K562 (cell line): ENCODE results near the gene GOLT1A. TPM values are rescaled to one million over a fixed set of nuclear protein-coding genes. Genes with fewer than 3 reads are reported as not detected.

Experiments used
- ATAC-seq: fragments of 200-7000 bp; cut with Tn5 transposase; 3 replicates; pipeline ENCODE4 v1.9.1; 2020; ENCODE audit warnings: moderate library complexity
- BruUV-seq: library from RNA; stranded (reverse); fragments of 400-500 nt; replicated peaks from 2 replicates; lab custom pipeline; 2021; lab: Mats Ljungman, UMichigan
- CTCF ChIA-PET: fragments of 300-600 bp; formaldehyde crosslinking; extraction: SDS; loops from one replicate; lab custom pipeline; 2021; ENCODE audit warnings: low intra/inter-chr PET ratio; lab: Yijun Ruan, JAX
- POLR2A ChIA-PET: fragments of 300-600, 350-650 bp; sonication (Branson Sonifier 250); formaldehyde crosslinking; extraction: SDS; loops from one replicate; lab custom pipeline; 2021; ENCODE audit warnings: antibody characterized with exemption, inconsistent platforms; lab: Yijun Ruan, JAX
- DNase-seq, 4 experiments: peaks; one replicate each; pipeline versions ENCODE4 v3.0.0 to v3.0.0-alpha.2; 2011 to 2018; ENCODE audit warnings: low spot score in 3 of 4, mixed read lengths in 3 of 4; ENCODE audit errors: extremely low read depth in 1 of 4
- FAIRE-seq: peaks from 2 replicates; lab custom pipeline; 2011; peaks lifted over from hg19 to GRCh38; lab: Jason Lieb, UNC
- H2AFZ ChIP-seq: 2 replicates; pipeline ENCODE4 v1.6.0; 2011; ENCODE audit warnings: low read depth, low read length, control low read depth, inconsistent platforms
- H3K27ac ChIP-seq: fragments of 200-600 bp; 3 replicates; pipeline ENCODE4 v1.8.0; 2011; ENCODE audit warnings: low read depth, mild to moderate bottlenecking, control low read depth, inconsistent platforms, low read length, moderate library complexity, mixed read lengths; ENCODE audit errors: extremely low read depth
- H3K27me3 ChIP-seq, 2 experiments: fragments of 300-600 bp in 1 of 2; 2 replicates in 1 of 2; 3 replicates in 1 of 2; pipeline versions ENCODE4 v1.6.0 to v1.8.0; 2011; ENCODE audit warnings: inconsistent platforms in 2 of 2, low read length in 2 of 2, mild to moderate bottlenecking in 1 of 2, mixed read lengths in 1 of 2, moderate library complexity in 1 of 2; ENCODE audit not compliant: control insufficient read depth in 2 of 2, insufficient read depth in 2 of 2
- H3K36me3 ChIP-seq: fragments of 300-600 bp; 3 replicates; pipeline ENCODE4 v1.8.0; 2011; ENCODE audit warnings: mild to moderate bottlenecking, low read length, inconsistent platforms; ENCODE audit not compliant: control insufficient read depth, insufficient read depth
- H3K4me1 ChIP-seq, 2 experiments: fragments of 200-600 bp in 1 of 2; replicated peaks in 1 of 2; 2 replicates in 1 of 2; 3 replicates in 1 of 2; pipeline versions ENCODE4 v1.5.1 to v1.8.0; 2011; ENCODE audit warnings: inconsistent platforms in 2 of 2, low read length in 2 of 2, mild to moderate bottlenecking in 1 of 2, mixed read lengths in 1 of 2, moderate library complexity in 1 of 2; ENCODE audit not compliant: control insufficient read depth in 2 of 2, insufficient read depth in 2 of 2
- H3K4me2 ChIP-seq: 2 replicates; pipeline ENCODE4 v1.6.1; 2011; ENCODE audit warnings: low read length, control low read depth, inconsistent platforms, mixed read lengths; ENCODE audit not compliant: insufficient read depth
- H3K4me3 ChIP-seq: fragments of 200-600 bp; sonication (generic), shearing (Covaris generic); 2 replicates; pipeline ENCODE4 v1.5.1; 2016; ENCODE audit warnings: control low read depth, inconsistent platforms
- H3K79me2 ChIP-seq: fragments of 200-600 bp; 3 replicates; pipeline ENCODE4 v1.8.0; 2011; ENCODE audit warnings: low read length, inconsistent platforms; ENCODE audit not compliant: control insufficient read depth, insufficient read depth
- H3K9ac ChIP-seq, 2 experiments: 2 replicates each; pipeline versions ENCODE4 v1.6.0 to v1.6.1; 2011; ENCODE audit warnings: low read depth in 2 of 2, low read length in 2 of 2, control low read depth in 1 of 2, inconsistent platforms in 1 of 2, mild to moderate bottlenecking in 1 of 2, mixed read lengths in 1 of 2; ENCODE audit not compliant: insufficient read depth in 1 of 2
- H3K9me1 ChIP-seq: one replicate; pipeline ENCODE4 v1.6.0; 2011; ENCODE audit warnings: inconsistent platforms, mild to moderate bottlenecking, low read length, moderate library complexity; ENCODE audit not compliant: control insufficient read depth, insufficient read depth
- H3K9me3 ChIP-seq: replicated peaks from 2 replicates; pipeline ENCODE4 v1.5.1; 2011; ENCODE audit warnings: low read depth, low read length, inconsistent platforms; ENCODE audit not compliant: control insufficient read depth, insufficient read depth
- H4K20me1 ChIP-seq: replicated peaks from 2 replicates; pipeline ENCODE4 v1.6.1; 2011; ENCODE audit warnings: low read length, inconsistent platforms, mixed read lengths; ENCODE audit not compliant: control insufficient read depth, insufficient read depth
- C11orf30 ChIP-seq: fragments of 450-650 bp; IDR thresholded peaks from 2 replicates; pipeline ENCODE4 v1.6.1; 2016; ENCODE audit warnings: low read depth, mild to moderate bottlenecking
- CHD2 ChIP-seq: IDR thresholded peaks from 2 replicates; pipeline ENCODE4 v1.6.1; 2011; ENCODE audit warnings: low read depth, low read length
- RB1 ChIP-seq: fragments of 450-650 bp; IDR thresholded peaks from 2 replicates; pipeline ENCODE4 v1.6.1; 2017; ENCODE audit warnings: low read depth, mild to moderate bottlenecking
- SMC3 ChIP-seq: conservative IDR thresholded peaks from 2 replicates; pipeline ENCODE4 v1.6.1; 2011; ENCODE audit warnings: low read depth, low read length, improper control_type of control experiment; ENCODE audit not compliant: insufficient read depth
- TOE1 ChIP-seq, 2 experiments: fragments of 450-650 bp in 1 of 2; sonication (generic) in 1 of 2; formaldehyde crosslinking in 1 of 2; IDR thresholded peaks; 2 replicates each; pipeline versions ENCODE4 v1.7.1 to v1.8.0; 2016 to 2022; ENCODE audit warnings: borderline replicate concordance in 2 of 2, mild to moderate bottlenecking in 2 of 2, antibody characterized with exemption in 1 of 2, inconsistent platforms in 1 of 2, low read depth in 1 of 2, missing genetic modification reagents in 1 of 2, moderate library complexity in 1 of 2
- ZNF140 ChIP-seq: fragments of 250-450 bp; sonication (Bioruptor Pico); IDR thresholded peaks from 2 replicates; pipeline ENCODE4 v1.8.0; 2021; ENCODE audit warnings: moderate library complexity, mild to moderate bottlenecking, inconsistent platforms
- WGBS: fragments of 100-300 bp; shearing (Covaris generic); methylation state at CpG from one replicate; pipeline ENCODE4 v1.1.6; 2016; ENCODE audit warnings: low coverage, mixed read lengths; ENCODE audit not compliant: insufficient coverage; ENCODE audit errors: missing lambda C conversion rate; 5-methylcytosine and 5-hydroxymethylcytosine counted together
- in situ Hi-C: fragments of 300-500 bp; cut with MboI; formaldehyde crosslinking; loops from 4 replicates; pipeline ENCODE4 v1.15.0; 2018; ENCODE audit warnings: inconsistent platforms, mixed read lengths
- intact Hi-C: fragments of 100-400 bp; cut with micrococcal nuclease; formaldehyde crosslinking; loops from 2 replicates; pipeline ENCODE4 v1.14.2; 2022
- polyA plus RNA-seq, 8 experiments: library from polyadenylated mRNA; depleted of rRNA in 4 of 8; stranded (reverse) in 5 of 8; unstranded in 3 of 8; fragments of >200 nt; fragmentation: Nextera tagmentation in 2 of 8; fragmentation: Illumina TruSeq in 1 of 8; extraction: Ambion mirVana in 2 of 8; extraction: Trizol in 1 of 8; gene quantifications; 2 replicates each; pipeline versions ENCODE4 v1.2.1 to v1.2.3, GENCODE V29; 2011 to 2014; ENCODE audit warnings: inconsistent platforms in 1 of 8, missing spikeins in 1 of 8
- total RNA-seq, 7 experiments: library from RNA; depleted of rRNA in 6 of 7; stranded (reverse); fragments of >200 nt in 6 of 7; fragmentation: Illumina TruSeq in 2 of 7; extraction: Trizol in 2 of 7; gene quantifications; 2 replicates each; pipeline versions ENCODE4 v1.2.1 to v1.2.3, GENCODE V29; 2011 to 2021; ENCODE audit warnings: low replicate concordance in 1 of 7
- TF ChIP-seq, protein P1 (sequence below): IDR thresholded peaks from 2 replicates; pipeline ENCODE4 v1.6.1; 2011; ENCODE audit warnings: borderline replicate concordance, low read depth, mild to moderate bottlenecking, moderate library complexity, low read length; ENCODE audit not compliant: insufficient read depth, poor library complexity, severe bottlenecking
- TF ChIP-seq, protein P2 (sequence below), 2 experiments: fragments of 450-650 bp; IDR thresholded peaks; 2 replicates each; pipeline ENCODE4 v1.6.1; 2016; ENCODE audit warnings: mild to moderate bottlenecking in 2 of 2, borderline replicate concordance in 1 of 2, low read depth in 1 of 2, moderate library complexity in 1 of 2

GOLT1A gene
- total and polyA plus RNA-seq, 9 of the 15 experiments (the other 6 are each of a cell fraction or from before 2014, with no cell fraction given) = not detected

- intact Hi-C loops = loop anchor here (1.0 kb wide), 1 partner anchor 105 kb away; no protein-coding TSS in a partner anchor
- Histone ChIP-seq H3K4me2 (no peak overlapping the region), H3K9me3 (no peaks in the 10 kb centered on the region), H3K4me3 (no peak overlapping the region), H3K36me3 (no peaks in the 10 kb centered on the region), H3K79me2 (no peaks in the 10 kb centered on the region), H4K20me1 (peaks cover 16% of the 10 kb centered on the region; the same call in 1 of the 2 replicates), H3K27ac (no peak overlapping the region), H2AFZ (no peak overlapping the region), H3K4me1 (peaks cover 0 to 6% of the 10 kb centered on the region in 2 experiments; a peak in 2 of 5 replicates), H3K27me3 (peaks cover 38 to 93% of the 10 kb centered on the region in 2 experiments; a peak in 4 of 5 replicates), H3K9me1 (no peaks in the 10 kb centered on the region), H3K9ac (0 out of 4 replicates have a peak overlapping the region, but pooled peaks of 1 of the 2 experiments have one; percentile 14)
- 3% methylated on average over 7 of the region's 7 CpGs for WGBS
- ChIA-PET CTCF (interaction anchor here (0.8 to 1.8 kb wide), 3 partner anchors 105 to 549 kb away, joined by 4 to 22 read pairs (median 4); no protein-coding TSS in a partner anchor), POLR2A (interaction anchor here (0.5 to 0.8 kb wide), 3 partner anchors 9 to 246 kb away, joined by 3 read pairs; no protein-coding TSS in a partner anchor)
- peak; percentile 66 to 79 (median 74) for DNase-seq
- in situ Hi-C loops = no loop called here
- peak; percentile 92 for FAIRE-seq
- BruUV-seq = no TSS peak
- peak; percentile 92 for ATAC-seq
- TF ChIP-seq C11orf30 (no peak), ZNF140 (CRISPR knock-in tag) (no peak), CHD2 (no peak), RB1 (peak; percentile 50; the same call in 1 of the 2 replicates), TOE1 (IDR thresholded peaks at IDR 0.05; ENCODE audit: borderline replicate concordance) (no peak), TOE1 (CRISPR knock-in tag; IDR thresholded peaks at IDR 0.05; ENCODE audit: borderline replicate concordance, low read depth) (no peak), SMC3 (peak; percentile 64; the same call in 1 of the 2 replicates)
- TF ChIP-seq, protein P1, sequence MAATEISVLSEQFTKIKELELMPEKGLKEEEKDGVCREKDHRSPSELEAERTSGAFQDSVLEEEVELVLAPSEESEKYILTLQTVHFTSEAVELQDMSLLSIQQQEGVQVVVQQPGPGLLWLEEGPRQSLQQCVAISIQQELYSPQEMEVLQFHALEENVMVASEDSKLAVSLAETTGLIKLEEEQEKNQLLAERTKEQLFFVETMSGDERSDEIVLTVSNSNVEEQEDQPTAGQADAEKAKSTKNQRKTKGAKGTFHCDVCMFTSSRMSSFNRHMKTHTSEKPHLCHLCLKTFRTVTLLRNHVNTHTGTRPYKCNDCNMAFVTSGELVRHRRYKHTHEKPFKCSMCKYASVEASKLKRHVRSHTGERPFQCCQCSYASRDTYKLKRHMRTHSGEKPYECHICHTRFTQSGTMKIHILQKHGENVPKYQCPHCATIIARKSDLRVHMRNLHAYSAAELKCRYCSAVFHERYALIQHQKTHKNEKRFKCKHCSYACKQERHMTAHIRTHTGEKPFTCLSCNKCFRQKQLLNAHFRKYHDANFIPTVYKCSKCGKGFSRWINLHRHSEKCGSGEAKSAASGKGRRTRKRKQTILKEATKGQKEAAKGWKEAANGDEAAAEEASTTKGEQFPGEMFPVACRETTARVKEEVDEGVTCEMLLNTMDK = peak; percentile 70
- TF ChIP-seq, protein P2, sequence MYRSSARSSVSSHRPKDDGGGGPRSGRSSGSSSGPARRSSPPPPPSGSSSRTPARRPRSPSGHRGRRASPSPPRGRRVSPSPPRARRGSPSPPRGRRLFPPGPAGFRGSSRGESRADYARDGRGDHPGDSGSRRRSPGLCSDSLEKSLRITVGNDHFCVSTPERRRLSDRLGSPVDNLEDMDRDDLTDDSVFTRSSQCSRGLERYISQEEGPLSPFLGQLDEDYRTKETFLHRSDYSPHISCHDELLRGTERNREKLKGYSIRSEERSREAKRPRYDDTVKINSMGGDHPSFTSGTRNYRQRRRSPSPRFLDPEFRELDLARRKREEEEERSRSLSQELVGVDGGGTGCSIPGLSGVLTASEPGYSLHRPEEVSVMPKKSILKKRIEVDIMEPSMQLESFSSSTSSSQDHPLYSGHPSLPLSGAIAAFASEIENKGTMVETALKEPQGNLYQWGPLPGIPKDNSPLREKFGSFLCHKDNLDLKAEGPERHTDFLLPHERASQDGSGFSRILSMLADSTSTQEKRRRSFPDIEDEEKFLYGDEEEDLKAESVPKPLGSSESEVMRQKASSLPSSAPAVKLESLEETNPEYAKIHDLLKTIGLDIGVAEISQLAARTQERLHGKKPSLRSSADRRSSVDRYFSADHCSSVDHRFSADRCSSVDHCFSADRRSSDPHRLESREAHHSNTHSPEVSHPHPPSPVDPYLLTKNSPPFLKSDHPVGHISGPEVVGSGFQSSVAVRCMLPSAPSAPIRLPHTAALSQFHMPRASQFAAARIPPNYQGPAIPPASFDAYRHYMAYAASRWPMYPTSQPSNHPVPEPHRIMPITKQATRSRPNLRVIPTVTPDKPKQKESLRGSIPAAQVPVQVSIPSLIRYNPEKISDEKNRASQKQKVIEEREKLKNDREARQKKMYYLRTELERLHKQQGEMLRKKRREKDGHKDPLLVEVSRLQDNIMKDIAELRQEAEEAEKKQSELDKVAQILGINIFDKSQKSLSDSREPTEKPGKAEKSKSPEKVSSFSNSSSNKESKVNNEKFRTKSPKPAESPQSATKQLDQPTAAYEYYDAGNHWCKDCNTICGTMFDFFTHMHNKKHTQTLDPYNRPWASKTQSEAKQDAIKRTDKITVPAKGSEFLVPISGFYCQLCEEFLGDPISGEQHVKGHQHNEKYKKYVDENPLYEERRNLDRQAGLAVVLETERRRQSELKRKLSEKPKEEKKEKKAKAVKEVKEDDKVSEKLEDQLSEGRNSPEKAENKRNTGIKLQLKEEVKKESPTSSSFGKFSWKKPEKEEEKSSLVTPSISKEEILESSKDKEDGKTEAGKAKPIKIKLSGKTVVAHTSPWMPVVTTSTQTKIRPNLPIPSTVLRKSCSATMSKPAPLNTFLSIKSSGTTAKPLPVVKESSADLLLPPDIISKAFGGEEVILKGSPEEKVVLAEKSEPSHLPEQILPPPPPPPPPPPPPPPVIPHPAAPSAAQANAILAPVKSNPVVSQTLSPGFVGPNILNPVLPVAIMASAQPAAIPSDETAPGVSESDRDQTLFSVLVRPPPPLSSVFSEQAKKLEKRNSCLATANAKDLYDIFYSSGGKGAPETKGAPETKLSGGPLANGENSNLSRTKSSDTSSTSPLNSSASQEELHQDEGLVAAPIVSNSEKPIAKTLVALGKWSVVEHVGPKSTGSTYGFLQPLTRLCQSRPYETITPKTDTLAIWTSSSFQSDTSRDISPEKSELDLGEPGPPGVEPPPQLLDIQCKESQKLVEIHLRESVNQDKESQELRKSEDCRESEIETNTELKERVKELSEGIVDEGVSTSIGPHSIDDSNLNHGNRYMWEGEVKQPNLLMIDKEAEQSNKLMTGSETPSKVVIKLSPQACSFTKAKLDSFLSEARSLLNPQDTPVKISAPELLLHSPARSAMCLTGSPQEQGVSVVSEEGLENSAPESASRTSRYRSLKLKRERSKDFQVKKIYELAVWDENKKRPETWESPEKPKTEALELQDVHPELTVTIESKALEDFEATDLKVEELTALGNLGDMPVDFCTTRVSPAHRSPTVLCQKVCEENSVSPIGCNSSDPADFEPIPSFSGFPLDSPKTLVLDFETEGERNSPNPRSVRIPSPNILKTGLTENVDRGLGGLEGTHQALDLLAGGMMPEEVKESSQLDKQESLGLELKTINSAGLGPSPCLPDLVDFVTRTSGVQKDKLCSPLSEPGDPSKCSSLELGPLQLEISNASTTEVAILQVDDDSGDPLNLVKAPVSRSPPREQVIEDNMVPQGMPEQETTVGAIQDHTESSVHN (IDR thresholded peaks at IDR 0.05; ENCODE audit: borderline replicate concordance in 1 of 2, low read depth in 1 of 2) = no peak
These were observed 44.7 kb upstream of the GOLT1A start for GRCh38 chr1:204258213-204259115.
